ENCODE data around the gene E4F1.

Gene E4F1

DNA sequence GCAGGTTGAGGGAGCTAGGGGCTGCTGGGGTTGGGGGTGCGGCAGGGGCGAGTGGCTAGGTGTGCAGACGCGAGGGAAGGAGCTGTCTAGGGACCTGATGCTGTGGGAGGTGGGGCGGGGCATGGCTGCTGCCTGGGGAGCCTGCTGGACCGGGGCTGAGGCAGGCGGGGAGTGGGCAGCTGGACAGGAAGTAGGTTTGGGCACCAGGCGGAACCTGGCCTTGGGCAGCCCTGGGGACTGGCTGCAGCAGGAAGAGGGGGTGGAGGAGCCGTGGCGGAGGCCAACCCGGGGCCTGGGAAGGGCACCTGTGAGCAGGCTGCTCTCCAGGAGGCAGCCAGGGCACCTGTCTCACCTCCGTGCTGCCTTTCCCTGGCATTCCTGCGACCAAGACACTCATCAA, 7.0 kb downstream of the E4F1 start:
- H3K4me3 ChIP-seq (ENCODE audit: low read depth, low read length), result no peak overlapping the region
- TF ChIP-seq, protein P1, sequence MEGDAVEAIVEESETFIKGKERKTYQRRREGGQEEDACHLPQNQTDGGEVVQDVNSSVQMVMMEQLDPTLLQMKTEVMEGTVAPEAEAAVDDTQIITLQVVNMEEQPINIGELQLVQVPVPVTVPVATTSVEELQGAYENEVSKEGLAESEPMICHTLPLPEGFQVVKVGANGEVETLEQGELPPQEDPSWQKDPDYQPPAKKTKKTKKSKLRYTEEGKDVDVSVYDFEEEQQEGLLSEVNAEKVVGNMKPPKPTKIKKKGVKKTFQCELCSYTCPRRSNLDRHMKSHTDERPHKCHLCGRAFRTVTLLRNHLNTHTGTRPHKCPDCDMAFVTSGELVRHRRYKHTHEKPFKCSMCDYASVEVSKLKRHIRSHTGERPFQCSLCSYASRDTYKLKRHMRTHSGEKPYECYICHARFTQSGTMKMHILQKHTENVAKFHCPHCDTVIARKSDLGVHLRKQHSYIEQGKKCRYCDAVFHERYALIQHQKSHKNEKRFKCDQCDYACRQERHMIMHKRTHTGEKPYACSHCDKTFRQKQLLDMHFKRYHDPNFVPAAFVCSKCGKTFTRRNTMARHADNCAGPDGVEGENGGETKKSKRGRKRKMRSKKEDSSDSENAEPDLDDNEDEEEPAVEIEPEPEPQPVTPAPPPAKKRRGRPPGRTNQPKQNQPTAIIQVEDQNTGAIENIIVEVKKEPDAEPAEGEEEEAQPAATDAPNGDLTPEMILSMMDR (IDR thresholded peaks at IDR 0.05; ENCODE audit: control insufficient read depth, extremely low read depth, insufficient read depth), result no peak
- no peak for DNase-seq (ENCODE audit: low read depth)

DNA sequence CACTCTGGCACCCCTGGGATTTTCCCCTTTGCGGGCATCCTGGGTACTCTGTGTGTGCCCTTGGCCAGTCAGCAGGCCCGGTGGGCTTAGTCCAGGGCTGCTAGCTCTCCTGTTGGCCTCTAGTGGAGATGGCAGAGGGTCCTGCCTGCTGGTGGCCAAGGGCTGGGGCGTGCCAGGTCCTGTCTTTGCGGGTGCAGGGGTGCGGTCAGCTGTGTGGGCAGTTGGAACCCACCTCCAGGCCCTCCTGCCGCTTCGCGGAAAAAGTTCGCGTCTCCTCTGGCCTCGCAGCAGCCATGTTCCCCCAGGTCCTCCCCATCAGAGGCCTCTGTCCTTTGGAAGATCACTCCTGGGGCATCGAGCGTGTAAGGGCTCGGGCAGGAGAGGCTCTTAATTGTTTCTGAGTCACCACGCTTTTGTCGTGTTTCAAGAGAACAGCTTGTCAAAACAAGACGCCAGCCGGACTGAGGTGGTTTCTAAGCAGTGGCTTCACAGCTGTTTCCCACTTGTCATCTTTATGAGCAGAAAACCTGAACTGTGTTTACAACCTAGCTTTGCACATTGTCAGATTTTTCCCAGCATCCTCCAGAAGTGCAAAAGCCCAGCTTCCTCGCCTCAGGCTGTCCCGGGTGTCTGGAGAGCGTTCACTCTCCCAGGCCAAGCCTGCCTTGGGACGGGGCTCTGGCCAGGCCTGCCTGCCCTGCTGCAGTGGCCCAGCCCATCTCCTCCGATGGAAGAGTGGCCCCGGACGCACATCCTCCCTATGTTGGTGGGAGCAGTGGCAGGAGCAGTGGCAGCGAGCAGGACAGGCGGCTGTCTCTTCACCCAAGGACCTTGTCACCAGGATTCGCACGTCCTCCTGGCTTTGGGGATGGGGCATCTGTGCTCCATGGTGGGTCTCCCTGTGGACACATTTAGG, 7.9 kb downstream of the E4F1 start:
- no peak overlapping the region for H3K4me3 ChIP-seq (ENCODE audit: low read depth, low read length)
- TF ChIP-seq, protein P1 (IDR thresholded peaks at IDR 0.05; ENCODE audit: control insufficient read depth, extremely low read depth, insufficient read depth), result no peak
- no peak for DNase-seq (ENCODE audit: low read depth)

DNA sequence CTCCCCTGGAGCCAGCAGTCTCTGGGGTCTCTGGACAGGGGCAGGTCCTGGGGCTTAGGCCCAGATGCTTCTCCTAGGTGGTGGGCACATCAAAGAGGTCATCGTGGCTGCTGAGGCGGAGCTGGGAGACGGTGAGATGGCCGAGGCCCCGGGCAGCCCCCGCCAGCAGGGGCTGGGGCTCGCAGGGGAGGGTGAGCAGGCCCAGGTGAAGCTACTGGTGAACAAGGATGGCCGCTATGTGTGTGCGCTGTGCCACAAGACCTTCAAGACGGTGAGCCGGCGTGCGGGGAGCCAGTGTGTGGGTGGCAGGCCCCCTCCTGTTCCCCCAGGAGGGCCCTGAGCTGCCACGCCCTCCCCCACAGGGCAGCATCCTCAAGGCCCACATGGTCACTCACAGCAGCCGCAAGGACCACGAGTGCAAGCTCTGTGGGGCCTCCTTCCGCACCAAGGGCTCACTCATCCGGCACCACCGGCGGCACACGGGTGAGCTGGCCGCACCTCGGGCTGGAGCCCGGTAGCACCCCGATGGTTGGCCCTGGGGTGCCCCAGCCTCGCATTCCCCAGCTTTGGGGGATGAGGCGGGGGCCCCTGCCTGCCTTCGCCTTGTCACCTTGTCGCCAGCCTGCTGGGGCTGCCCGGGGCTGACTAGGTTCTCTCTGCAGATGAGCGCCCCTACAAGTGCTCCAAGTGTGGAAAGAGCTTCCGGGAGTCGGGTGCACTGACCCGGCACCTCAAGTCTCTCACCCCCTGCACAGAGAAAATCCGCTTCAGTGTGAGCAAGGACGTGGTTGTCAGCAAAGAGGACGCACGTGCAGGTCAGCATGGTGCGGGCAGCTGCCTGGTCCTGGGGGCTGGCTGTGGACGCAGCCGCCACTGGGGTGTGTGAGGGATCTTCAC, 9.0 kb downstream of the E4F1 start:
- TF ChIP-seq, protein P1 (IDR thresholded peaks at IDR 0.05; ENCODE audit: control insufficient read depth, extremely low read depth, insufficient read depth), result no peak
- H3K4me3 ChIP-seq (ENCODE audit: low read depth, low read length), result no peak overlapping the region

DNA sequence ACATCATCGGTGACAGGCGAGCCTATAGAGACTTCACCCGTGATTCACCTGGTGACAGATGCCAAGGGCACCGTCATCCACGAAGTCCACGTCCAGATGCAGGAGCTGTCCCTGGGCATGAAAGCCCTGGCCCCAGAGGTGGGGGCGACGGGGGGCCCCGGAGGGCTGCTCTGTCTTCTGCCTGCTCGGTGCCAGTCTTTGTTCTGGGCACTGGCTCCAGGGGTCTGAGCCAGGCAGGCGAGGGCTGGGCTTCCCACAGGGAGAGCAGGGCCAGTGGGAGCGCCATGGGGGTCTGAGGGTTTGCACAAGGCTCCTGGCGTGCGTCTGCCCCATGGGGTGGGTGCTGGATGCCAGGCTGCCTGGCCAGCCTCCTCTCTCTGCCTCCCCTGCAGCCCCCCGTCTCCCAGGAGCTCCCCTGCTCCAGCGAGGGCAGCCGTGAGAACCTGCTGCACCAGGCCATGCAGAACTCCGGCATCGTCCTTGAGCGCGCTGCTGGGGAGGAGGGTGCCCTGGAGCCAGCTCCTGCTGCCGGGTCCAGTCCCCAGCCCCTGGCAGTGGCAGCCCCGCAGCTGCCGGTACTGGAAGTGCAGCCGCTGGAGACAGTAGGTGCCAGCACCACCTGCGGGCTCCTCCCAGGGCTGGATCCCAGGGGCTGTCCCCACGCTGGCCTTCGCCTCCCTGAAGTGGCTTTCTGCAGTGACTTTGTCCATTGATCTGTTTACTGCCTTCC, 9.8 kb downstream of the E4F1 start:
- H3K4me3 ChIP-seq (ENCODE audit: low read depth, low read length), result no peak overlapping the region
- no peak for DNase-seq (ENCODE audit: low read depth)
- TF ChIP-seq, protein P1 (IDR thresholded peaks at IDR 0.05; ENCODE audit: control insufficient read depth, extremely low read depth, insufficient read depth), result no peak

More for the DNA sequence above, 9.0 kb downstream of the E4F1 start:
- DNase-seq (ENCODE audit: low read depth), result no peak

DNA sequence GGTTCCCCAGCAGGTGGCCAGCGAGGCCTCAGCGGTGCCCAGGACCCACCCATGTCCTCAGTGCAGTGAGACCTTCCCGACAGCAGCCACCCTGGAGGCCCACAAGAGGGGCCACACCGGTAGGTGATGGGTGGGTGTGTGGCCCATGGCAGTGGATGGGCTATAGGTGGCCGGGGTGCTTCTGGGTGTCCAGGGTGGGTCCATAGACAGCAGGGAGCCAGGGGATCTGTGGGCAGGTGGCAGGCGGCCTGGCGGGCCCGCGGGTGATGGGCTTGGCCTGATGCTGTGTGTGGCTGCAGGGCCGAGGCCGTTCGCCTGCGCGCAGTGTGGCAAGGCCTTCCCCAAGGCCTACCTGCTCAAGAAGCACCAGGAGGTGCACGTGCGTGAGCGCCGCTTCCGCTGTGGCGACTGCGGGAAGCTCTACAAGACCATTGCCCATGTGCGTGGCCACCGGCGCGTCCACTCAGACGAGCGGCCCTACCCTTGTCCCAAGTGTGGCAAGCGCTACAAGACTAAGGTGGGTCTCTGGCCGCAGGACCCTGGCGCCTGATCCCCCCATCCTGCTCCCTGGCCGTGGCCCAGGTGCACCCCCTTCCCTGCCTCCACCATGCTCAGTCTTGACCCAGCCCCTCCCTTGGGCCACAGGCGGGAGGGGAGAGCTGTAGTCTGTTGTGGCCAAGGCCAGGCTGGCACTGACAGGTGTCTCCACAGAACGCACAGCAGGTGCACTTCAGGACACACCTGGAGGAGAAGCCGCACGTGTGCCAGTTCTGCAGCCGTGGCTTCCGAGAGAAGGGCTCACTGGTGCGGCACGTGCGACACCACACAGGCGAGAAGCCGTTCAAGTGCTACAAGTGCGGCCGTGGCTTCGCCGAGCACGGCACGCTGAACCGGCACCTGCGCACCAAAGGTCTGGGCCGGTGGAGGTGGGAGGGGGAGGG, 10.8 kb downstream of the E4F1 start:
- DNase-seq (ENCODE audit: low read depth), result no peak

More for the DNA sequence above, 10.8 kb downstream of the E4F1 start:
- no peak overlapping the region for H3K4me3 ChIP-seq (ENCODE audit: low read depth, low read length)
- TF ChIP-seq, protein P1 (IDR thresholded peaks at IDR 0.05; ENCODE audit: control insufficient read depth, extremely low read depth, insufficient read depth), result no peak

Measured in LNCaP clone FGC (cell line).